Measurements from ENCODE around the gene ABHD10.

The ABHD10 gene

DNA sequence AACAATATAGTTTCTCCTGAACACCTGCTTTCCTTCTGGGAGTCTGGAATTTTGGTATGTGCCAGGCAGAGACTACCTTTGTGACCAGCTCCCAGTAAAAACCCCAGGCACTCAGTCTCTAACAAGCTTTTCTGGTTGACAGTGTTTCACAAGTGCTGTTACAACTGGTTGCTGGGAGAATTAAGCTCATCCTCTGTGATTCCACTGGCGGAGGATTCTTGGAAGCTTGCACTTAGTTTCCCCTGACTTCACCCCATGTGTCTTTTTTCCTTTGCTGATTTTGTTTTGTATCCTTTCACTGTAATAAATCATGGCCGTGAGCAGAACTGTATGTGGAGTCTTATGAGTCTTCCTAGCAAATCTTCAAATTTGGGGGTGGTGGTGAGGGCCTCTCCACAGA is 14.2 kb downstream of the ABHD10 start:
- Histone ChIP-seq H3K9me3 (ENCODE audit: insufficient read depth, low read depth, low read length) (no peaks in the 10 kb centered on the region), H3K4me2 (ENCODE audit: low read length) (no peak overlapping the region), H4K8ac (ENCODE audit: low read depth, low read length) (no peak overlapping the region), H4K91ac (ENCODE audit: low read depth, low read length) (no peak overlapping the region), H3K18ac (ENCODE audit: low read length) (no peak overlapping the region), H2BK5ac (ENCODE audit: low read depth, low read length, poor library complexity) (no peak overlapping the region), H3K9ac (ENCODE audit: low read length) (no peak overlapping the region), H3K23ac (ENCODE audit: low read length) (no peak overlapping the region), H3K27ac (ENCODE audit: low read depth, low read length) (no peak overlapping the region), H2BK120ac (ENCODE audit: insufficient read depth, low read length, poor library complexity) (no peak overlapping the region), H2AK5ac (ENCODE audit: low read length) (no peak overlapping the region), H2AFZ (ENCODE audit: insufficient read depth, low read length, poor library complexity) (no peak overlapping the region), H3K4me1 (ENCODE audit: control insufficient read depth in 1 of 2, insufficient read depth in 2 of 2, low read length in 2 of 2) (no peaks in the 10 kb centered on the region), H3K36me3 (ENCODE audit: control insufficient read depth in 1 of 2, insufficient read depth in 2 of 2, low read length in 2 of 2) (peaks cover 2% of the 10 kb centered on the region in 2 experiments), H3K4me3 (ENCODE audit: low read depth, low read length) (no peak overlapping the region), H3K79me2 (ENCODE audit: control insufficient read depth, insufficient read depth, low read length, poor library complexity) (no peaks in the 10 kb centered on the region), H3K4ac (ENCODE audit: low read depth, low read length) (no peak overlapping the region), H3K27me3 (ENCODE audit: insufficient read depth, low read length) (no peaks in the 10 kb centered on the region), H4K12ac (ENCODE audit: low read depth, low read length) (no peak overlapping the region), H3K14ac (ENCODE audit: low read length) (no peak overlapping the region), H2BK12ac (ENCODE audit: low read length) (no peak overlapping the region), H3K79me1 (ENCODE audit: low read length) (no peaks in the 10 kb centered on the region)
- no peak for DNase-seq
- WGBS (ENCODE audit: extremely low coverage, insufficient coverage, insufficient read length), result no CpG with 5 or more reads among the region's 2 CpGs

DNA sequence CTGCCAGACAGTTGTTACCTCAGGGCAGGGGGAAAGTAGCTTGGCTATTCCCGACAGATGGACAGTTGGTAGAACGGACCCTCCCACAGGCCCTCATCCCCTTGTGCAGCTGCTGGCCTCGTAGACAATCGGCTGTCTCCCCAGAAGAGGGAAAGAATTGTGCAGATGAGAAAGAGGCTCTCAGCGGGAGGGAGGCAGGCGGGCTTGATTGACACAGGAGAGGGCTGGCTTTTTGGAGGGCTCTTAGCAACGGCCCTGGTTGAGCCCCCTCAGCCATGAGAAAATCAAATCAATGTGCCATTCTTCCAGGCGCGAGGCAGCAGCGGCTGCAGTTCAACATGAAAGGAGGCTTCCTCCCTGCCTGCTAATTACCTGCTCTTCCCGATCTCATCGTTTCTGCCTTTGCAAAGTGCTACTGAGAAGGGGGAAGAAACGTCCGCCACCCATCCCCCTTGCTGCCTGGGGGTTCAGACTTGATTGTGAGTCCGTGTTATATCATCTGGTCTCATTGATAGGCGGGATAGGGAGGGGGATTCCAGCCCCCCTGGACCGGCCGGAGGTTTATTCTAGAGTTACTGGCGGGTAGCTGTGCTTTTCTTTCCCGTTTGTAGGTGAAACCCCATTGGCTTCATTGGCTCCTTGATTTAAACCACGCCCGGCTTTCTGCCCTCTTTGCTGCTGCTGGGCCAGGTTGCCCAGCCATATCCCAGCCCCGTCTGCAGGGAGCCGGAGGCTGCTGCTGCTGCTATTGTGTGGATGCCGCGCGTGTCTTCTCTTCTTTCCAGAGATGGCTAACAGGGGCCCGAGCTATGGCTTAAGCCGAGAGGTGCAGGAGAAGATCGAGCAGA is 20.0 kb downstream of the ABHD10 start, which contains the start of gene TAGLN3:
Gene TAGLN3 (plus strand): TSS at position 287 of the 848 bp plus-strand sequence. CDS start 501 bp downstream, at position 788.
- no CpG with 5 or more reads among the region's 30 CpGs for WGBS (ENCODE audit: extremely low coverage, insufficient coverage, insufficient read length)
- Histone ChIP-seq H3K4me2 (ENCODE audit: low read length) (peak within 1 kb of the TSS; percentile 72), H3K4me3 (ENCODE audit: low read depth, low read length) (peak within 1 kb of the TSS; percentile 16), H2BK12ac (ENCODE audit: low read length) (no peak within 1 kb of the TSS), H2AFZ (ENCODE audit: insufficient read depth, low read length, poor library complexity) (peak within 1 kb of the TSS; percentile 37), H2BK120ac (ENCODE audit: insufficient read depth, low read length, poor library complexity) (no peak within 1 kb of the TSS), H3K9ac (ENCODE audit: low read length) (peak within 1 kb of the TSS; percentile 5), H3K27me3 (ENCODE audit: insufficient read depth, low read length) (no peaks in the 10 kb centered on the region), H3K27ac (ENCODE audit: low read depth, low read length) (no peak within 1 kb of the TSS), H3K79me2 (ENCODE audit: control insufficient read depth, insufficient read depth, low read length, poor library complexity) (no peaks in the 10 kb centered on the region), H3K4ac (ENCODE audit: low read depth, low read length) (no peak within 1 kb of the TSS), H2BK5ac (ENCODE audit: low read depth, low read length, poor library complexity) (no peak within 1 kb of the TSS), H3K14ac (ENCODE audit: low read length) (no peak within 1 kb of the TSS), H4K12ac (ENCODE audit: low read depth, low read length) (no peak within 1 kb of the TSS), H3K23ac (ENCODE audit: low read length) (no peak within 1 kb of the TSS), H3K18ac (ENCODE audit: low read length) (no peak within 1 kb of the TSS), H3K9me3 (ENCODE audit: insufficient read depth, low read depth, low read length) (no peaks in the 10 kb centered on the region), H3K79me1 (ENCODE audit: low read length) (no peaks in the 10 kb centered on the region), H2AK5ac (ENCODE audit: low read length) (no peak within 1 kb of the TSS), H3K36me3 (ENCODE audit: control insufficient read depth in 1 of 2, insufficient read depth in 2 of 2, low read length in 2 of 2) (no peaks in the 10 kb centered on the region), H4K91ac (ENCODE audit: low read depth, low read length) (no peak within 1 kb of the TSS), H4K8ac (ENCODE audit: low read depth, low read length) (no peak within 1 kb of the TSS), H3K4me1 (ENCODE audit: control insufficient read depth in 1 of 2, insufficient read depth in 2 of 2, low read length in 2 of 2) (peaks cover 6% of the 10 kb centered on the region in 2 experiments)
- DNase-seq, result no peak

DNA sequence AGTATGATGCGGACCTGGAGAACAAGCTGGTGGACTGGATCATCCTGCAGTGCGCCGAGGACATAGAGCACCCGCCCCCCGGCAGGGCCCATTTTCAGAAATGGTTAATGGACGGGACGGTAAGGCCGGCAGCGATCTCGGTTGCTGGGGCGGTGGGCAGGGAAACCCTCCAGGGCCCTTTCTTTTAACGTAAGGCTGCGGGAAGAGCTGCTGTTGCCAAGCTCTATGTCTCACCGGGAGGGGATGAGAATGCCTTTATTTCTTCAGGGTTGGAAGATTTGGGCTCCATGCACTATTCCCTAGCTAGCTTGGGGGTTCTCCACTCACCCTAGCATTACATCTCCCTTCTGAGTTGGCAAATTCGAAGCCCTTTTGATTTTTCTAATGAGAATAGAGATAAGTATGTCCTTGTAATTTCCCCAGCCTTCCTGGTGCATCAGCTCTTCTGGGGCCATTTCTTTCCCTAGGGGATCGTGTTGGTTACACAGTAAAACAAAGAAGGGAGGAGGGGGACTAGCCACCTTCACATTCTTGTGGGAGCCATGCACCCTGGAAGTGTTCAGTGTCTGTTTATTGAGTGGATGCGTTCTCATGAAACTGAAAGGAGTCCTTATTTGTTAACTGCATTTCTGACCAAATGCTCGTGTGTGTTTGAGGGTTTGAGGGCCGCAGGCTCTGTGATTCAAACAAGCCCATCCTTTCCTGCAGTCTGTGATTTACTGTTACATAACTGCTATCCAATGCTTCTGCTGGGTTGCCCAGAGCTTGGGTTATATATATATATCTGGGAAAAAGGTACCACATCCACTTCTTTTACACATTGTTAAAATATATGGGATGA is 20.9 kb downstream of the ABHD10 start:
- no peak overlapping the region for H3K18ac ChIP-seq (ENCODE audit: low read length)
- H3K4me2 ChIP-seq (ENCODE audit: low read length), result peak overlapping the region; percentile 72
- H2BK5ac ChIP-seq (ENCODE audit: low read depth, low read length, poor library complexity), result no peak overlapping the region
- H4K12ac ChIP-seq (ENCODE audit: low read depth, low read length), result no peak overlapping the region
- no peak overlapping the region for H3K23ac ChIP-seq (ENCODE audit: low read length)
- H3K4me1 ChIP-seq (ENCODE audit: control insufficient read depth in 1 of 2, insufficient read depth in 2 of 2, low read length in 2 of 2), result peaks cover 6 to 7% of the 10 kb centered on the region in 2 experiments
- no peak overlapping the region for H2BK12ac ChIP-seq (ENCODE audit: low read length)
- no peak overlapping the region for H3K27ac ChIP-seq (ENCODE audit: low read depth, low read length)
- no peak overlapping the region for H4K8ac ChIP-seq (ENCODE audit: low read depth, low read length)
- H2AK5ac ChIP-seq (ENCODE audit: low read length), result no peak overlapping the region
- H2BK120ac ChIP-seq (ENCODE audit: insufficient read depth, low read length, poor library complexity), result no peak overlapping the region
- H3K27me3 ChIP-seq (ENCODE audit: insufficient read depth, low read length), result no peaks in the 10 kb centered on the region
- H2AFZ ChIP-seq (ENCODE audit: insufficient read depth, low read length, poor library complexity), result no peak overlapping the region
- H3K4ac ChIP-seq (ENCODE audit: low read depth, low read length), result no peak overlapping the region
- H3K79me1 ChIP-seq (ENCODE audit: low read length), result no peaks in the 10 kb centered on the region
- H3K14ac ChIP-seq (ENCODE audit: low read length), result no peak overlapping the region
- no peak overlapping the region for H3K4me3 ChIP-seq (ENCODE audit: low read depth, low read length)
- DNase-seq, result no peak
- H3K36me3 ChIP-seq (ENCODE audit: control insufficient read depth in 1 of 2, insufficient read depth in 2 of 2, low read length in 2 of 2), result no peaks in the 10 kb centered on the region
- no CpG with 5 or more reads among the region's 19 CpGs for WGBS (ENCODE audit: extremely low coverage, insufficient coverage, insufficient read length)
- H3K9ac ChIP-seq (ENCODE audit: low read length), result no peak overlapping the region
- no peaks in the 10 kb centered on the region for H3K9me3 ChIP-seq (ENCODE audit: insufficient read depth, low read depth, low read length)
- no peak overlapping the region for H4K91ac ChIP-seq (ENCODE audit: low read depth, low read length)
- H3K79me2 ChIP-seq (ENCODE audit: control insufficient read depth, insufficient read depth, low read length, poor library complexity), result no peaks in the 10 kb centered on the region

DNA sequence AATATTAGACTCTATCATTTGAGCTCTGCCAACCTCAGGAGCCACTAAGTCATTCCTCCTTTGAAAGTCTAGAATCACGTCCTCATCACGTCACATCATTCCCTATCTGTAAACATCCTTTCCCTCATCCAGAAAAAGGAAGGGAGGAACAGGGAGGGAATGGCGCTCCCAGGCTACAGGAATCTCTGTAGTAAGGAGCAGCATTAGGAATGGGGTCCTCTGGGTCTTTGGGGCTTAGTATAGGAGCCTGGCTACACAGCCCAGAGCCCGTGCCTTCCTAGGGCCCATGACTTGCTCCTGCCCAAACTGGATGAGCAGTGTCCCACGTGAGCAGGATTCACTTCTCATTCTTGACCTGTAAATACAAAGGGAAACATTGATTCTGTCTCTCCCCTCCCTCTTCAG is 21.5 kb downstream of the ABHD10 start:
- H3K27ac ChIP-seq (ENCODE audit: low read depth, low read length), result no peak overlapping the region
- no peak overlapping the region for H2BK12ac ChIP-seq (ENCODE audit: low read length)
- H3K4me1 ChIP-seq (ENCODE audit: control insufficient read depth in 1 of 2, insufficient read depth in 2 of 2, low read length in 2 of 2), result peaks cover 6 to 8% of the 10 kb centered on the region in 2 experiments
- no peak overlapping the region for H2BK120ac ChIP-seq (ENCODE audit: insufficient read depth, low read length, poor library complexity)
- no peak overlapping the region for H3K9ac ChIP-seq (ENCODE audit: low read length)
- H3K79me2 ChIP-seq (ENCODE audit: control insufficient read depth, insufficient read depth, low read length, poor library complexity), result no peaks in the 10 kb centered on the region
- no peaks in the 10 kb centered on the region for H3K79me1 ChIP-seq (ENCODE audit: low read length)
- no peak overlapping the region for H3K4me2 ChIP-seq (ENCODE audit: low read length)
- H2AFZ ChIP-seq (ENCODE audit: insufficient read depth, low read length, poor library complexity), result no peak overlapping the region
- H3K18ac ChIP-seq (ENCODE audit: low read length), result no peak overlapping the region
- no peak overlapping the region for H3K14ac ChIP-seq (ENCODE audit: low read length)
- no peak for DNase-seq
- H4K8ac ChIP-seq (ENCODE audit: low read depth, low read length), result no peak overlapping the region
- WGBS (ENCODE audit: extremely low coverage, insufficient coverage, insufficient read length), result no CpG with 5 or more reads among the region's 5 CpGs
- no peaks in the 10 kb centered on the region for H3K36me3 ChIP-seq (ENCODE audit: control insufficient read depth in 1 of 2, insufficient read depth in 2 of 2, low read length in 2 of 2)
- no peak overlapping the region for H4K91ac ChIP-seq (ENCODE audit: low read depth, low read length)
- no peak overlapping the region for H2AK5ac ChIP-seq (ENCODE audit: low read length)
- no peak overlapping the region for H3K4ac ChIP-seq (ENCODE audit: low read depth, low read length)
- no peak overlapping the region for H3K23ac ChIP-seq (ENCODE audit: low read length)
- H3K4me3 ChIP-seq (ENCODE audit: low read depth, low read length), result no peak overlapping the region
- no peak overlapping the region for H2BK5ac ChIP-seq (ENCODE audit: low read depth, low read length, poor library complexity)
- H3K9me3 ChIP-seq (ENCODE audit: insufficient read depth, low read depth, low read length), result no peaks in the 10 kb centered on the region
- H3K27me3 ChIP-seq (ENCODE audit: insufficient read depth, low read length), result no peaks in the 10 kb centered on the region
- H4K12ac ChIP-seq (ENCODE audit: low read depth, low read length), result no peak overlapping the region

Measured in trophoblast cell (in vitro differentiated cells and primary cell).